ENCODE results near the gene NUP214.

NUP214 gene
- 63.9 to 71.7 reads per million in 2 experiments for total RNA-seq

- peak; percentile 100 for DNase-seq (ENCODE audit: low read depth)
Observed at GRCh38 chr9:131125288-131126058, at the start of gene NUP214. NUP214 (plus strand) TSS chr9:131125586; CDS start chr9:131125705, 119 bp downstream.

- no peak for DNase-seq (ENCODE audit: low read depth)
Observed at GRCh38 chr9:131076347-131077195, 48.8 kb upstream of the NUP214 start.

GRCh38 chr9:131078427-131079366, 46.7 kb upstream of the NUP214 start:
- no peak for DNase-seq (ENCODE audit: low read depth)

DNA sequence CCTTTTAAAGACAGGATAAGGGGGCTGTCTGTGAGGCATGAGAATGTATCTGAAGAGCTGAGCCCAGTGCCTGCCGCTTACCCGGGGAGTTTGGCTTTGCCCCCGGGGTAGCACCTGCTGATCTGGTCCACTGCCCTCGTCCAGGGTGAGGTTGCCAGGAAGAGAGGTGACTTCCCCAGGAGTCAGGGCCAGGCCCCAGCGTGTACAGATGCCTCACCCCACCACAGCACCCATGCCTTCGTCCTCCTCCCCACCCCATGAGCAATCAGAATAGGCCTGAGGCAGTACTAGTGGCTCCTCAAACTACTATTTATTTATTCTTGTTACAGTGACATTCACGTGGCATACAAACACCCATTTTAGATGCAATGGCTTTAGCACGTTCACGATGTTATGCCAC, 44.8 kb upstream of the NUP214 start:
- no peak for DNase-seq (ENCODE audit: low read depth)

GRCh38 chr9:131081868-131082267, 43.5 kb upstream of the NUP214 start:
- no peak for DNase-seq (ENCODE audit: low read depth)

GRCh38 chr9:131082774-131083512, 42.4 kb upstream of the NUP214 start:
- DNase-seq (ENCODE audit: low read depth), result no peak

DNA sequence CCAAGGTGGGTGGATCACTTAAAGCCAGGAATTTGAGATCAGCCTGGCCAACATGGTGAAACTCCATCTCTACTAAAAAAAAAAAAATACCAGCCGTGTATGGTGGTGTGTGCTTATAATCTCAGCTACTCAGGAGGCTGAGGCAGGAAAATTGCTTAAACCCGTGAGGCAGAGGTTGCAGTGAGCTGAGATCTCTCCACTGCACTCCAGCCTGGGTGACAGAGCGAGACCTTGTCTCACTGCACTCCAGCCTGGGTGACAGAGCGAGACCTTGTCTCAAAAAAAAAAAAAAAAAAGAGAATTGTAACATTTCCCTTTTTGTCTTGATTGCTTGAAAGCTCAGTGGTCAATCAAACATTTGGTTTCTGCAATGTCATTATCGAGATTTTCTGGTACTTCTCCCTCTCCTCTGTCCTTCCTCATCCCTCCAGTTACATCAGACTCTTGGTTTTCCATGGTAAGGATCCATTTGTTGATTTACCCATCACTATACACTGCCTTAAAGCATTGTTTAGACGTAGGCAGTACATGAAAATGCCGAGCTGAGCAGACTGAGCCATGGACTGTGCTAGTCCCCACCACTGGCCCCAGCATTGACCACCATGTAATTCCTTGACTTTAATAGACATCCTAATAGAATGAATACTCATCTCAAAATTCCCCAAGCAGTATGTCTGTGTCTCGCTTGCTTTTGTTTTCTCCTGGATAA, 40.6 kb upstream of the NUP214 start:
- no peak for DNase-seq (ENCODE audit: low read depth)

- no peak for DNase-seq (ENCODE audit: low read depth)
Observed at GRCh38 chr9:131085370-131086122, 39.8 kb upstream of the NUP214 start.

- no peak for DNase-seq (ENCODE audit: low read depth)
Observed at GRCh38 chr9:131087354-131087893, 38.0 kb upstream of the NUP214 start.

DNA sequence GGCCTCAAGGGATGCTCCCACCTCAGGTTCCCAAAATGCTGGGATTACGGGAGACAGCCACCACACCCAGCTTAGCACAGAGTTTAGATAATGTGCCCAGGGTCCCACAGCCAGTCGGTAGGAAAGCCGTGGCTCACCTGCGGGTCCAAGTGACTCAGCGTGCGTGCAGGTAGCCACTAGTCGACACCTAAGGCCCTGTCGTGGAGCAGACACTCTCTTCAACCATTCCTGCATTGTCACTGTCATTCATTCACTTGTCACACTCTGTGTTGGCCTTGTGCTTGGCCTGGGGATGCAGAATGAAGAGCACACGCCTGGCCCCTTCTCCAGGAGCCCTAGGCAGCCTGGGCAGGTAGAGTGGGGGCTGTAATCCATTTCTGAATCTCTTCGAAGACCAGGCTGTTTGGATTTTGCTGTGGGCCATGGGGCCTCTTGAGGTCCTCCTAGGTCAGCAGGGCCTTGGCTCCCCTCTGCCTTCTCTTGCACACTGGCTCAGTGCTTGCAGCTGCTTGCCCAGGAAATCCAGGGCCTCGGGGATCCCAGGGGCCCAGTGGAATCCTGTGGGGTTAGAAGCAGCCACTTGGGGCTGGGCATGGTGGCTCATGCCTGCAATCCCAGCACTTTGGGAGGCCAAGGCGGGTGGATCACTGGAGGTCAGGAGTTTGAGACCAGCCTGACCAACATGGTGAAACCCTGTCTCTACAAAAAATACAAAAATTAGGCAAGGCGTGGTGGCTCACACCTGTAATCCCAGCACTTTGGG, 35.2 kb upstream of the NUP214 start:
- DNase-seq (ENCODE audit: low read depth), result no peak

DNA sequence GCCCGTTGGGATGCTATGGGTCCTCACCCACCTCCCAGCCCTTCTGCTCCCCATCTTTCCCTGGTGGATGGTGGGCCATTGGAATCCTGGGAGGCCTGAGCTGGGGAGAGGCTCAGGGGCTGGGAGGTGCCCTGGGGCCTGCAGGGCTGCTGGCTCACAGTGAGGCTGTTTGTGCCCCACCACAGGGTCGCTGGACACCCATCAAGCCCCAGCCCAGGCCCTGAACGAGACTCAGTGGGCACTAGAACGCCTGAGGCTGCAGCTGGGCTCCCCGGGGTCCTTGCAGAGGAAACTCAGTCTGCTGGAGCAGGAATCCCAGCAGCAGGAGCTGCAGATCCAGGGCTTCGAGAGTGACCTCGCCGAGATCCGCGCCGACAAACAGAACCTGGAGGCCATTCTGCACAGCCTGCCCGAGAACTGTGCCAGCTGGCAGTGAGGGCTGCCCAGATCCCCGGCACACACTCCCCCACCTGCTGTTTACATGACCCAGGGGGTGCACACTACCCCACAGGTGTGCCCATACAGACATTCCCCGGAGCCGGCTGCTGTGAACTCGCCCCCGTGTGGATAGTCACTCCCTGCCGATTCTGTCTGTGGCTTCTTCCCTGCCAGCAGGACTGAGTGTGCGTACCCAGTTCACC, 33.9 kb upstream of the NUP214 start:
- DNase-seq (ENCODE audit: low read depth), result no peak

GRCh38 chr9:131092030-131092429, 33.4 kb upstream of the NUP214 start:
- DNase-seq (ENCODE audit: low read depth), result no peak

- DNase-seq (ENCODE audit: low read depth), result no peak
Observed at GRCh38 chr9:131092548-131093440, 32.6 kb upstream of the NUP214 start.

GRCh38 chr9:131094015-131094414, 31.4 kb upstream of the NUP214 start:
- no peak for DNase-seq (ENCODE audit: low read depth)

DNA sequence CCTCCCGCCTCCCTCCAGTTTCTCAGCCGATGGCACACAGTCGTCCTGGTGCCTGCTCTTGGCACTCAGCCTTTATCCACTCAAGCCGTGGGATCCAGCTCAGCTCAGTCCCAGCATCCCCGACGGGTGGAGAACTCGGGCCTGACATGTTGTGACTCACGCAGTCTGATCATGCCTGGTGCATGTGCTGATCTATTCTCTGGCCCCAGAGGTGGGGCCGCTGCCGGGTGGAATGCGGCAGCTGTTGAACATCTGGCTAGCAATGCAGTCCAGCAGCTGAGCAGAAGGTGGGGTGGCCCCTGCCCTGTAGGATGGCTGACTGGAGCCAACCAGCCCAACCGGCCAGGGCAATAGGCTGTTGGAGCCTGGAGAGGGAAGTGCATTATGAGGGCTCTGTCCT, 30.8 kb upstream of the NUP214 start:
- DNase-seq (ENCODE audit: low read depth), result no peak

DNA sequence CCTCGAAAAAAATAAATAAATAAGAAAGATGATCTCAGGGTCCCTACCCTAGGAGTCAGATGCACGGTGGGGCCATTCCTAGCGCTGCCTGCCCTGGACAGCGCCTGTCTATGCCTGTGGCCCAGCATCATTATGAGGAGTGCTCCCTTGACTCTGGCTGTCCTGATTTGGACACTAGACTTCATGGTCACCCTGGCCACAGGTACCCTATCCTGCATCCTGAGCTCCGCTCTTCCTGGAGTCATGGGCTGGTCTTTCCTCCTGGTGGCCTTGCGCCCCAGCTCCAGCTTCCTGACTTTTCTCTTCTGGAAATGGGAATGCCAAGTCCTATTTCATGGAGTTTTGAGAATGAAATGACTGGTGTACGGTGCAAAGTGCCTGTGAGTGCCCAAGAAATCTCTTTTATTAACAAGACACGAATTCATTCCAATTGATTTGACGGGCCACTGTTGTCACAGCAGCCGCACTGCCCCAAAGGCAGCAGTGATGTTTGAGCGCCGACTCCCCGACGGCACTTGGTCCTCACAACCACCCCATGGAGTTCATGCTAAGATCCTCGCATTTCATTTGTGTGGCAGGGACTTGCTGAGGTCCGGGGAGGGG, 29.6 kb upstream of the NUP214 start:
- no peak for DNase-seq (ENCODE audit: low read depth)
